Activated naive CD4-positive, alpha-beta T cell treated with anti-CD3 and anti-CD28 coated beads, Interleukin-2, amount 50 U/mL, for 16 hours (primary cell): Measurements from ENCODE around the gene RNF150.
A peak's percentile ranks its signal among the peaks of the same experiment; 100 is the strongest.
"Not testable (repeated sequence)": the region's sequence is repeated elsewhere in the genome, so short reads cannot be mapped to it uniquely, and the experiment has no call there.

Experiments
- DNase-seq: peaks from one replicate; pipeline ENCODE4 v3.0.0-alpha.2; 2020

RNF150 gene

GRCh38 chr4:141133146-141133998, at the start of gene RNF150:
RNF150 (minus strand) TSS chr4:141133469.
- DNase-seq: peak; percentile 23

GRCh38 chr4:141180991-141181761, 47.9 kb upstream of the RNF150 start:
- DNase-seq: no peak

GRCh38 chr4:141179474-141180373, 46.5 kb upstream of the RNF150 start:
- DNase-seq: no peak

DNA sequence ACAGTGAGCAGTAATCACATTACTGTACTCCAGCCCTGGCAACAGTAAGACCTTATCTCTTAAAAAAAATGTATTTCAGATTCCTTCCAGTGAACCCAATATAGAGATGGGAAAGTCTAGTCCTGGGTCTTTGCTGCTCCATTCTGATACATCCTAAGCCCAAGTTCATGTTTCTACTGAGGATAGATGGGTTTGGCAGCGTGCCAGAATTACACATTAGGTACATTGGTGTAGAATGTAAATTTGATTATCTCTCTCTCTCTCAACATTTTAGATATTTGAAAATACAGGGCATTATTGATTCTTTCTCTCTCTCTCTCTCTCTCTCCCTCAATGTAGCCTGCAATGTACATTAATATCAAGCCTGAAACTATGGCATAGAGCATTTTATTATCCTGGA, 43.9 kb upstream of the RNF150 start:
- no peak for DNase-seq

DNA sequence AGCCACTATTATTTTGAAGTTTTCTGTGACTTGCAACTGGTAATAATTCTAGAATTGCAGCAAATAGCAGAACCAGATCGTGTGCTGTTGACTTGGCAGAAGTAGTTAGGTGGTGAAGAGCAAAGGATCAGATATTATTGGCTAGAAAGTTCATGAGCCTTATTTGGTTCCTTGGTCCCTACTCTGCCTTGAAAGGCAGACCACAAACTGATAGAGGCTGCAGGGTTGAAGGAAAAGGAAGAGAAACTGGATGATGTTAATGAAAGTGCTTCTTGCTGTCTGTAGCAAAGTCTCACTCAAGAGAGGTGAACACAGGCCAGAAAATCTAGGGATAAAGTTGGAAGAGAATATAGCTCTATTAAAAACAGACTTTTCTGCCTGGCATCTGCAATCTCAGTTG, 41.2 kb upstream of the RNF150 start:
- DNase-seq: no peak

DNA sequence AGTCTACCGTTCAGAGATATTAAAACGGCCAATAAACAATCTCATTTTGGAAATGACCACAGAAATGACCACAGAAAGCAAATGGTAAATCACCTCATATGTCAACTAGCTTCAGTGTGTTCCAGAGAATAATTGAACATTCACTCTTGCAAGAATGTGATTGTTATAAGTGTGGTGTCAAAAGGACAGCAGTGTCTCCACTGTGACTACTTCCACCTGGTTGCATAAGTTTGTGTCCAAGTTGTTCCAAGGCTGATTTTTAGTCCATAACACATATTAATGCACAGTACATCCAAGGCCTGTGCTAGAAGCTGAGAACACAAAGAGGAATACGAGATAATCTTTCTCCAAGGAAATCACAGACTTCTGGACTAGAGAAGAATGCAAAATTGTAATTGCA, 37.4 kb upstream of the RNF150 start:
- no peak for DNase-seq

- DNase-seq: no peak
Observed at GRCh38 chr4:141169391-141169790, 36.1 kb upstream of the RNF150 start.

DNA sequence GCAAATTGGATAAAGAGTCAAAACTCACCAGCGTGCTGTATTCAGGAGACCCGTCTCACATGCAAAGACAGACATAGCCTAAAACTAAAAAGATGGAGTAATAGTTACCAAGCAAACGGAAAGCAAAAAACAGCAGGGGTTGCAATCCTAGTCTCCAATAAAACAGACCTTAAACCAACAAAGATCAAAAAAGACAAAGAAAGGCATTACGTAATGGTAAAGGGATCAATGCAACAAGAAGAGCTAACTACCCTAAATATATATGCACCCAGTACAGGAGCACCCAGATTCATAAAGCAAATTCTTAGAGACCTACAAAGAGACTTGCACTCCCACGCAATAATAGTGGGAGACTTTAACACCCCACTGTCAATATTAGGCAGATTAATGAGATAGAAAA, 31.7 kb upstream of the RNF150 start:
- DNase-seq: not testable (repeated sequence)

- DNase-seq: no peak
Observed at GRCh38 chr4:141159027-141159426, 25.8 kb upstream of the RNF150 start.

DNA sequence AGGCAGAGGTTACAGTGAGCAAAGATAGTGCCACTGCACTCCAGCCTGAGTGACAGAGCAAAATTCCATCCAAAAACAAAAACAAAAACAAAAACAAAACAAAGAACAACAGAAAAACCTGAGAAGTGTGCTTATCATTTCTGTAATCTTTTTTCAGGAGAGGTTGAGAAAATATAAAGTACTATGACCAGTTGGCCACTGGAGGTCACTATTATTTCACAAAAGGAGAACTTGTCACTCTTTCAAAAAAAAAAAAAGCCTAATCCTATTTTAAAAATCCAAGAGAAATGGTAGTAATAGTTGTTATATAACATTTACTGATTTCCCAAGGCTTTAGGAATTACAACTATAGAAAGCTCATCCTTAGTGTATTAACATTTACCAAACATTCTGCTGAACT, 24.9 kb upstream of the RNF150 start:
- no peak for DNase-seq

DNA sequence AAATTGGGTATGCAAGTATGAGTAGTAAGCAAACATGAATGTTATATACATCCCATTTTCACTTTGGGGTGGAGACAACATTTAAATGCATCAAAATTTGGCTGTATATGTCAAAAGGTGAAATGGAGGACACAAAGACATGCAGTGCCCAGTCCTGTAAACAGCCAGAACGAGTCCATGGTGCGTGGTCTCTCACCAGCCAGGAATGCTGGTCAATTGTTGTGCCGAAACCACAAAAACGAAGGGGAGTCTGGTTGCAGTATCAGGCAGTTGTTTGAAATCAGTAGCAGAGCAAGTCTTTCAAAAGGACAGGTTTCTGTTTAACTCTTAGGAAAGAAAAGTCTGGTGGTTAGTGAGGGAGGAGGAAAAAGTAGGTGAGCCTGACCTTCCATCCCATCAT, 22.3 kb upstream of the RNF150 start:
- no peak for DNase-seq

GRCh38 chr4:141154725-141155124, 21.5 kb upstream of the RNF150 start:
- DNase-seq: no peak

DNA sequence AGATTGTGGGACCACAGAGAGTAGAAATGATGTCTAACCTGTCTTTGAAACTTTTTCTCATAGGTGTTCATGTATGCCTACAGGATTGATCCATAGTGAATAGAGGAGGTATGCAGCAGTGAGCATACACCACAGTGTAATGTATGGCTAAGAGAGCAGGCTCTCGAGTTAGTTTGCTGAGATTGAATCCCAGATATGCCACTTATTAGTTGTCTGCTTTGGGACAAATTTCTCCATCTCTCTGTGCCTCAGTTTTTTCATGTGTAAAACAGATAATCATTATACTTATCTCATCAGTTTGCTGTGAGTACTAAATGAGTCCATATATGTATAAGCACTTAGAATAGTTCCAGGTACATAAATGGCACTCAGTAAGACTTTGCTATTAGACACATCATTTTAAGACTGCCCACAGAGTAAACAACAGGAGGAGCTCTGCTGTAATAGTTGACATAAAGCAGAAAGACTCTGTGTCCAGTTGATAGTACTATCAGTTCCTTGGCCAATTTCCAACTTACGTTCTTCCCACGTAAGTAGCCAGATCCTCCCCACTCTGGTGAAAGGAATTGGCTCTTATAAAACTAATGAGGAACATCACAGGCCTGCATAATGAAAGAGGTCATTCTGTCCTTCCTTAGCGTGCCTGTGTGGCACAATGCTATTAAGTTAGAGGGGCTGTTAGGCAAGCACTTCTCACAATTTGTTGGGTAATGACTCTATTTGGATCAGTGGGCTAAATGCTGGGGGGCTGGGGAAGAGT, 20.7 kb upstream of the RNF150 start:
- DNase-seq: no peak

DNA sequence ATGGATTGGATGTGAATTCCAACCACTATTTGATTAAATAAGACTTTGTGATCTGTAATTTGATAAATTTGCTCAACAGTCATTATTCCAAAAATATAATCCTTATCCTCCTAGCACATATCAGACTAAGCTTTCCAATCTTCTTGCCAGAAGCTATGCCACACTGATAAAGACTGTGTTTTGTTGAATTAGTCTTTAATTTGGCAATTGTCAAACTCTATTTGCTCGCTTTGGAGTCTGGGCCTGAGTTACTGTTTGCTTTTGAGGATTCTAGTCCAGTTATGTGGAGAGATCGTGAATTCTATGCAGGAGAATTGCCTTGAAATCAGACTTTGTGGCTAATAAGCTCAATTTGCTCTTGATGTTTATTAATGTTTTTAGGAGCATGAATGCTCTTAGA, 10.9 kb upstream of the RNF150 start:
- DNase-seq: no peak

DNA sequence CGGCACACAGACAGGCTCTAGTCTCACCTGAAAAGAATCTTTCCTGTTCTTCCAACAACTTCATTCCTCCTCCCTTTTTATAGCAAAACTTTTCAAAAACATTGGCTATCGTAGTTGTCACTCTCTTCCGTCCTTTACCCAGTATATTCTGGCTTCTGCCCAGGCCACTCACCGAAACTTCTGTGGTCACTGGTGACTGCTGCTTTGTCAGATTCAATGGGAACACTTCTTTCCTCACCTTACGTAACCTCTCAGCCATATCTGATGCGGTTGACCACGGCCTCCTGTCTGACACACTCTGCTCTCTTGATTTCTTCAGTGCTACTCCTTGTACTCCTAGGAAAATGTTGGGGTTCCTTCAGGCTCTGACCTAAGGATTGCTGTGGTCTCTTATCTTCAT, 9.2 kb upstream of the RNF150 start:
- no peak for DNase-seq

- no peak for DNase-seq
Observed at GRCh38 chr4:141140391-141141200, 7.3 kb upstream of the RNF150 start.

GRCh38 chr4:141133999-141134995, 1.0 kb upstream of the RNF150 start:
- DNase-seq: no peak

DNA sequence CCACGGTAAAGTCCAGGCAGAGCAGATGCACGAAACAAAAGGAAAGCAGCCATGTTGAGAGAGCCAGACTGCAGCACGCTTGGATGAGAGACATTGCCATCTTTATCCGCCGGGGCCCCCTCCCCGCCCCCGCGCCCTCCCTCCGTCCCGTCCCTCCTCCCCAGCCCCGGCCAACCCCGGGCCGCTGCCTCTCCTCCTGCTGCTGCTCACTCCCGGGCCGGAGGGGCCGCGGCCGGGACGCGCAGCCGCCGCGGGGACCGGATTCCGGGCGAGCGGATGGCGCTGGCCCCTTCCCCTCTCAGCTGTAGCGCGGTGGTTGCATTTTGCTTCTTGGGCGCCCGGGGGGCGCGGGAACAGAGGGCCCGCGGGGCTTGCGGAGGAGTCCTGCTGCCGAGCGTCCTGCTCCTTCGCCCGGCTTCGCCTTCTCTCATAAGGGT, 542 bp downstream of the RNF150 start:
- DNase-seq: peak; percentile 15

DNA sequence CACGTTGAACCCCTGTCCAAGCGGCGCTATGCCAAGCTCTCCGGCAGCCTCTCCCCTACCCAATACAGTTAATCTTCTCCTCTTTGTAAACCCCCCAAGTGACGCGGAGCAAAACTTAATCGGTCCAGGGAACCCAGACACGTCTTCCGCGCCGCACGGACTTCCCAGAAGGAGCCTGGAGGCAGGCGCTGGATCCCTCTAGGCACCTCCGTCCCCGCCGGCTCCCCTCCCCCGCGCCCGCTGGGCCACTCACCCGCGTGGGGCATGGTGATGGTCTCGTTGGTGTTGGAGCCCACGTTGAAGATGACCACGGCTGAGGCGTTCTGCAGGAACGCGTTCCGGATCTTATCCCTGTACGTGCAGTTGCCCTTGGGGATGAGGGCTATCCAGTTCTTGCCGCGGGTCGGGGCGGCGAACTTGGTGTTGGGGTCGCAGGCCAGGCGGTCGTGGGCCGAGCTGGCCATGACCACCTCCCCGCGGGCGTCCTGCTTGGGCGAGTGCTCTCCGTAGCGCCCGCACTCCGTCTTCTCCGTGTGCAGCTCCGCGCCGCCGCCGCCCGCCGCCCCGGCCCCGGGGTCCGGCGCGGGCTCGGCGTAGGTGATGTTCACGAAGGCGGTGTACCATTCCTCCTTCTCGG, 1.1 kb downstream of the RNF150 start:
- no peak for DNase-seq

DNA sequence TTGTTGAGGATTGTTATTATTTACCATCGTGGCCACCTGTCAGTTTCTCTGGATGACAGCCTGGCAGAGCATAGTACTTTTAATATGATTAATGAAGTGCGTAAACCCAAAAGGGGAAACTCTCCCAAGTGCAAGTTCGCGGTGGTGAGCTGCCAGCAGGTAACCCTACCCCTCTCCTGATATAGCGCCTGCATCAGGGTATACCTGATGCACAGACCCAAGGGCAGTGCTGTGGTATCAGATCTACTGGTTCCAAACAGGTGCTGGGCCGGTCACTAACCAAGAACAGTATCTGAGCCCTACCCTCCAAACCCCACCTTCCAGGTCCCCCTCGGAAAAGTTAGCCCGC, 1.6 kb downstream of the RNF150 start:
- DNase-seq: no peak
